Measurements from ENCODE around the gene FADS3. TPM values are rescaled to one million over a fixed set of nuclear protein-coding genes. Genes with fewer than 3 reads are reported as not detected.
A peak's percentile ranks its signal among the peaks of the same experiment; 100 is the strongest.

Gene FADS3
- total RNA-seq, 4 donors from 2014 or later, result 19.5 to 96.9 (median 31.6) TPM

DNA sequence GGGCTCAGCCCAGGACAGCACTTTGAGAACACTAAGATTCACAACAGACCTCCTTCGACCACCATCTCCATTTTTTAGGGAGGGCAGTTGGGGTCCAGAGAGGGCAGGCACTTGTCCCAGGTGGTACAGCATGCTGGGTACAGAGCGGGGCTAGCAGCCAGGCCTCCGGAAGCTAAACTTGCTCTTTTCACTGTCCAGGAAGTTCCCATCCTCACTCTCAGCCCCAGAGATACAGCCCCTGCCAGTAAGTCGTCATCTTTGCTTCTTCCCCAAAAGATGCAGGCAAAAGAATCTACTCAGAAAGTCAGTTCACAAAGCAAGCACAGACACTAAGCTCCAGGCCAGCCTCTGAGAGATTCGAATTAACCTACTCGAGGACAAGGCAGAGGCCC, 32.7 kb upstream of the FADS3 start:
- H3K4me3 ChIP-seq, result no peak overlapping the region
- peak overlapping the region; percentile 64 to 82 (median 76) for H3K27ac ChIP-seq
- no peaks in the 10 kb centered on the region for H3K9me3 ChIP-seq
- in situ Hi-C loops (cut with MboI; ENCODE audit: low pct_ligation_motif_present in 1 of 4, low pct_unique_long_range_greater_than_20kb in 1 of 4, low sequenced_read_pairs in 3 of 4), result no loop called here
- TF ChIP-seq, protein P1, sequence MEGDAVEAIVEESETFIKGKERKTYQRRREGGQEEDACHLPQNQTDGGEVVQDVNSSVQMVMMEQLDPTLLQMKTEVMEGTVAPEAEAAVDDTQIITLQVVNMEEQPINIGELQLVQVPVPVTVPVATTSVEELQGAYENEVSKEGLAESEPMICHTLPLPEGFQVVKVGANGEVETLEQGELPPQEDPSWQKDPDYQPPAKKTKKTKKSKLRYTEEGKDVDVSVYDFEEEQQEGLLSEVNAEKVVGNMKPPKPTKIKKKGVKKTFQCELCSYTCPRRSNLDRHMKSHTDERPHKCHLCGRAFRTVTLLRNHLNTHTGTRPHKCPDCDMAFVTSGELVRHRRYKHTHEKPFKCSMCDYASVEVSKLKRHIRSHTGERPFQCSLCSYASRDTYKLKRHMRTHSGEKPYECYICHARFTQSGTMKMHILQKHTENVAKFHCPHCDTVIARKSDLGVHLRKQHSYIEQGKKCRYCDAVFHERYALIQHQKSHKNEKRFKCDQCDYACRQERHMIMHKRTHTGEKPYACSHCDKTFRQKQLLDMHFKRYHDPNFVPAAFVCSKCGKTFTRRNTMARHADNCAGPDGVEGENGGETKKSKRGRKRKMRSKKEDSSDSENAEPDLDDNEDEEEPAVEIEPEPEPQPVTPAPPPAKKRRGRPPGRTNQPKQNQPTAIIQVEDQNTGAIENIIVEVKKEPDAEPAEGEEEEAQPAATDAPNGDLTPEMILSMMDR (IDR thresholded peaks at IDR 0.05), result no peak
- intact Hi-C loops (cut with DNase I; ENCODE audit: low total_unique reads), result no loop called here
- H3K27me3 ChIP-seq, result peaks cover 28% of the 10 kb centered on the region
- no peaks in the 10 kb centered on the region for H3K36me3 ChIP-seq
- WGBS, 2 donors (ENCODE audit: low coverage in 1 of 2), result 61% methylated on average over 6 of the region's 6 CpGs; no CpG with 5 or more reads in 1 of the 2 donors
- DNase-seq, result no peak
- H3K4me1 ChIP-seq, result peaks cover 0 to 19% (median 2%) of the 10 kb centered on the region in 4 donors

DNA sequence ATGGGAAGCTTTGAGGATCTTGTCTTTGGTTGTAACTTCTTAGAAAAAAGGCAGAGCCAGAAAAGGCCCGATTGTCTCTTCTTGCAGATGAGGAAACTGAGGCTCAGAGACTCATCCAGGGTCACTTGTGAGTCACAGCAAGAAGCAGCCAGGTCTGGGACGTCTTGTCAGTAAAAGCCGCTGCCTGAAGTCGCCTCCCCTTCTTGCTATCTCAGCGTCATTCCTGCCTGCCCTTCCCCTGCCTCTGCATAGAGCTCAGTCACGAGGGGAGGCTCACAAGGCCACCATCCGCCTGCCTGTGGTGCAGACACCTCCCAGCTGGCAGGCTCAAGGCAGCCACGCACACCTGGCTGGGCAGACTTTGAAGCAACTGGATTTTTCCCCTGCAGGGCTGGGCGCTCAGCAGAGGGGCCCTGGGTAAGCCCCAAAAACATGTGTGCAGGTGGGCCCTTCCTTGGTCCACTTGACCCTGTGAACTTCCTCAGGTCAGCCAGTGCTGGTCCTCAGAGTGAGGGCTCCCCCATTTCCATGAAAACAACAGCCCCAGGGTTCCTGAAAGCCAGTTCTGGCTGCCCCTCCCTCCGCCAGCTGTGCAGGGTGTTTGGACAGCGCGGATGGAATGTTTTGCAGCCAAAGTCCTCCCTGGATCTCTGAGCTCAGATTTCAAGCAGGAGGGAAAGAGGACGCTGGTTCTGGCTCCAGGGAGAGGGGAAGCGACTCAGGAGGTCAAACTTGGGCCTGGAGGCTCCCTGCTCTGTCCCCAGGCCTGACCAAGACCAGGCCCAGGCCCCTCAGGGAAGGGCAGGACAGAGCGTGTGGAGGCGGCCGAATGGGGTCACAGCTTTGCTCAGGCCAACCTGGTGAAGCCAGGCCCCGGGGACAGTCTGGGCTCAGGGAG, 32.1 kb upstream of the FADS3 start:
- Histone ChIP-seq H3K4me3 (no peak overlapping the region), H3K36me3 (no peaks in the 10 kb centered on the region), H3K4me1 (peaks cover 0 to 22% (median 2%) of the 10 kb centered on the region in 4 donors), H3K27ac (peak overlapping the region; percentile 64 to 82 (median 76)), H3K9me3 (no peaks in the 10 kb centered on the region), H3K27me3 (peaks cover 34% of the 10 kb centered on the region)
- WGBS, 2 donors (ENCODE audit: low coverage in 1 of 2), result 0 to 46% methylated on average over 2 to 15 of the region's 18 CpGs
- DNase-seq, result peak; percentile 59
- intact Hi-C loops (cut with DNase I; ENCODE audit: low total_unique reads) (no loop called here), in situ Hi-C loops (cut with MboI; ENCODE audit: low pct_ligation_motif_present in 1 of 4, low pct_unique_long_range_greater_than_20kb in 1 of 4, low sequenced_read_pairs in 3 of 4) (no loop called here)
- TF ChIP-seq POLR2AphosphoS5 (IDR thresholded peaks at IDR 0.05) (peak in 2 of 3 donors; percentile 8 to 41), EP300 (IDR thresholded peaks at IDR 0.05; ENCODE audit: low read depth) (no peak)
- TF ChIP-seq, protein P1 (IDR thresholded peaks at IDR 0.05), result no peak

DNA sequence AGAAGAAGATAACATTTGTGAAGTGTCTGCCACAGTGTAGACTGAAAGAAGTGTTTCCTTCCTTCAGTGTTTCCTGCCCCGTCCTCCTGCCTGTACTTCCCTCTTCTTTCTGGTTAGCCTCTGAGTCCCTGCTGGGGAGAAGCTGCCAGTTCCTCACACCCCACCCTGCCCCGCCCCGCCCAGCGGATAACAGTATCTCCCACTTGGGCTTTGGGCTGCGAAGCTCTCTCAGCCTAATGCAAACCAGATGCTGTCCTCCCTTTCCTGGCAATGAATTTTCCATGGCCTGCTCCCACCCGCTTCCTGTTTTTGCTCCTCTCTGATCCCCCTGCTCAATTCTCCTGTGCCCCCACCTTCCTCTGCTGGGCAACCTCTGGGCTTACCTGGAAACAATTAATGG, 31.2 kb upstream of the FADS3 start:
- peak overlapping the region; percentile 64 to 82 (median 76) for H3K27ac ChIP-seq
- H3K4me3 ChIP-seq, result no peak overlapping the region
- H3K27me3 ChIP-seq, result peaks cover 43% of the 10 kb centered on the region
- TF ChIP-seq EP300 (IDR thresholded peaks at IDR 0.05; ENCODE audit: low read depth) (no peak), POLR2A (IDR thresholded peaks at IDR 0.05) (no peak), POLR2AphosphoS5 (IDR thresholded peaks at IDR 0.05) (no peak)
- TF ChIP-seq, protein P1 (IDR thresholded peaks at IDR 0.05), result no peak
- in situ Hi-C loops (cut with MboI; ENCODE audit: low pct_ligation_motif_present in 1 of 4, low pct_unique_long_range_greater_than_20kb in 1 of 4, low sequenced_read_pairs in 3 of 4), result no loop called here
- intact Hi-C loops (cut with DNase I; ENCODE audit: low total_unique reads), result no loop called here
- H3K36me3 ChIP-seq, result no peaks in the 10 kb centered on the region
- 20 to 40% methylated on average over 1 to 6 of the region's 6 CpGs for WGBS, 2 donors (ENCODE audit: low coverage in 1 of 2)
- H3K9me3 ChIP-seq, result no peaks in the 10 kb centered on the region
- H3K4me1 ChIP-seq, result peaks cover 0 to 30% (median 8%) of the 10 kb centered on the region in 4 donors
- DNase-seq, result peak; percentile 55

DNA sequence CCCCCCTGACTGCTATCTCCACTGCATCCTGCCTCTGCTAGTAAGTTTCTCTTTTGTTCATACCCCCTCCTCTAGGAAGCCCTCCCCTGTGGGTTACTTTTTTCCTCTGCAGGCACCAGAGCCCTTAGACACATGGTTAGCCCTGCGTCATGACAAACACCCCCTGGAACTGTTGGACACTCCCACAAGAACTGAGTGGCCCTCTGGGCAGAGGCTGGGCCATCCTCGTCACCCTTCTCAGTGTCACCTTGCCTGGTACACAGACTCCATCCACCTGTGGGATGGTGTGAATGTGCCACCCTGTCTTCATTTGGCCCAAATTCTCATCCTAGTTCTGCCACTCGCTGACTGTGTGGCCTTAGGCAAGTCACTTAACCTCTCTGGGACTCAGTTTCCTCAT, 30.1 kb upstream of the FADS3 start:
- no peaks in the 10 kb centered on the region for H3K9me3 ChIP-seq
- peak overlapping the region in 1 of 4 donors; percentile 82 for H3K27ac ChIP-seq
- intact Hi-C loops (cut with DNase I; ENCODE audit: low total_unique reads) (no loop called here), in situ Hi-C loops (cut with MboI; ENCODE audit: low pct_ligation_motif_present in 1 of 4, low pct_unique_long_range_greater_than_20kb in 1 of 4, low sequenced_read_pairs in 3 of 4) (no loop called here)
- H3K27me3 ChIP-seq, result peaks cover 52% of the 10 kb centered on the region
- H3K4me3 ChIP-seq, result no peak overlapping the region
- TF ChIP-seq EP300 (IDR thresholded peaks at IDR 0.05; ENCODE audit: low read depth), result no peak
- no peak for TF ChIP-seq POLR2A (IDR thresholded peaks at IDR 0.05)
- H3K36me3 ChIP-seq, result no peaks in the 10 kb centered on the region
- peaks cover 0 to 37% (median 12%) of the 10 kb centered on the region in 4 donors for H3K4me1 ChIP-seq
- WGBS, 2 donors (ENCODE audit: low coverage in 1 of 2), result 67 to 93% methylated on average over 1 to 3 of the region's 3 CpGs
- DNase-seq, result no peak
